Naive thymus-derived CD4-positive, alpha-beta T cell (primary cell): ENCODE data around the gene LDAH. TPM values are rescaled to one million over a fixed set of nuclear protein-coding genes. Genes with fewer than 3 reads are reported as not detected.
A peak's percentile ranks its signal among the peaks of the same experiment; 100 is the strongest.

Experiments
- ATAC-seq: fragments of 150-1000 bp; cut with Tn5 transposase; 2 replicates; pipeline ENCODE4 v1.10.0; 2021; ENCODE audit warnings: mild to moderate bottlenecking, moderate library complexity
- CTCF ChIA-PET: fragments of 350-600 bp; sonication (Branson Sonifier 250); formaldehyde crosslinking; loops from one replicate; lab custom pipeline; 2021; ENCODE audit warnings: antibody characterized with exemption; lab: Charles Lee
- POLR2A ChIA-PET: fragments of 350-600 bp; sonication (Branson Sonifier 250); formaldehyde crosslinking; loops from one replicate; lab custom pipeline; 2021; ENCODE audit warnings: antibody characterized with exemption, inconsistent platforms; lab: Charles Lee
- DNase-seq, 9 donors: peaks; one replicate each; pipeline versions ENCODE4 v3.0.0 to v3.0.0-alpha.2; 2020 to 2022; ENCODE audit warnings: mixed read lengths in 1 of 9
- H3K27ac ChIP-seq: one replicate; pipeline ENCODE4 v1.7.0; 2013; ENCODE audit warnings: mild to moderate bottlenecking, low read depth, low read length, moderate library complexity
- H3K27me3 ChIP-seq, 2 donors: one replicate each; pipeline ENCODE4 v1.7.0; 2013; ENCODE audit warnings: low read length in 2 of 2, mild to moderate bottlenecking in 2 of 2, moderate library complexity in 2 of 2; ENCODE audit not compliant: control insufficient read depth in 2 of 2, insufficient read depth in 2 of 2
- H3K36me3 ChIP-seq, 3 experiments: 1 replicate in 2 of 3; 2 replicates in 1 of 3; pipeline ENCODE4 v1.7.0; 2013; ENCODE audit warnings: low read length in 3 of 3, mild to moderate bottlenecking in 3 of 3, moderate library complexity in 1 of 3; ENCODE audit not compliant: insufficient read depth in 3 of 3, control insufficient read depth in 2 of 3
- H3K4me1 ChIP-seq, 2 donors: one replicate each; pipeline ENCODE4 v1.7.0; 2013; ENCODE audit warnings: low read length in 2 of 2, mild to moderate bottlenecking in 2 of 2, moderate library complexity in 1 of 2; ENCODE audit not compliant: control insufficient read depth in 2 of 2, insufficient read depth in 2 of 2
- H3K4me3 ChIP-seq: 2 replicates; pipeline ENCODE4 v1.7.0; 2013; ENCODE audit warnings: mild to moderate bottlenecking, low read length
- H3K9me3 ChIP-seq, 3 experiments: 1 replicate in 2 of 3; 2 replicates in 1 of 3; pipeline ENCODE4 v1.7.0; 2013; ENCODE audit warnings: low read length in 3 of 3; ENCODE audit not compliant: control insufficient read depth in 2 of 3
- H3K27ac Mint-ChIP-seq, 9 donors: one replicate each; pipeline ENCODE4 v1.8.0; 2020 to 2022; ENCODE audit warnings: mixed read lengths in 9 of 9, mild to moderate bottlenecking in 8 of 9, moderate library complexity in 5 of 9, inconsistent platforms in 2 of 9
- H3K27me3 Mint-ChIP-seq, 5 donors: one replicate each; pipeline ENCODE4 v1.8.0; 2021 to 2022; ENCODE audit warnings: mixed read lengths in 5 of 5, mild to moderate bottlenecking in 1 of 5
- H3K36me3 Mint-ChIP-seq, 5 donors: one replicate each; pipeline ENCODE4 v1.8.0; 2020 to 2022; ENCODE audit warnings: mixed read lengths in 5 of 5, mild to moderate bottlenecking in 3 of 5, inconsistent platforms in 1 of 5
- H3K4me1 Mint-ChIP-seq, 7 donors: one replicate each; pipeline ENCODE4 v1.8.0; 2020 to 2022; ENCODE audit warnings: mixed read lengths in 7 of 7, mild to moderate bottlenecking in 3 of 7, inconsistent platforms in 1 of 7
- H3K4me3 Mint-ChIP-seq, 10 donors: one replicate each; pipeline ENCODE4 v1.8.0; 2020 to 2022; ENCODE audit warnings: mild to moderate bottlenecking in 10 of 10, mixed read lengths in 10 of 10, moderate library complexity in 6 of 10, inconsistent platforms in 2 of 10
- H3K9me3 Mint-ChIP-seq, 11 donors: one replicate each; pipeline ENCODE4 v1.8.0; 2020 to 2022; ENCODE audit warnings: mixed read lengths in 11 of 11, mild to moderate bottlenecking in 4 of 11, inconsistent platforms in 1 of 11, moderate library complexity in 1 of 11
- intact Hi-C, 2 donors: fragments of 100-400 bp; cut with micrococcal nuclease; formaldehyde crosslinking; loops; one replicate each; pipeline ENCODE4 v1.15.1; 2023
- polyA plus RNA-seq, 2 donors: library from polyadenylated mRNA; unstranded; fragments of 300-500 nt; fragmentation: Illumina TruSeq; gene quantifications; one replicate each; pipeline ENCODE4 v1.2.3, GENCODE V29; 2021
- total RNA-seq, 6 experiments: library from RNA in 5 of 6; stranded (reverse) in 5 of 6; gene quantifications; 1 replicate in 5 of 6; 2 replicates in 1 of 6; pipeline ENCODE4 v1.2.3 and lab custom pipeline; 2021 to 2026

LDAH gene
- total and polyA plus RNA-seq, 7 experiments from 2014 or later = 8.6 to 29.8 (median 15.8) TPM

DNA sequence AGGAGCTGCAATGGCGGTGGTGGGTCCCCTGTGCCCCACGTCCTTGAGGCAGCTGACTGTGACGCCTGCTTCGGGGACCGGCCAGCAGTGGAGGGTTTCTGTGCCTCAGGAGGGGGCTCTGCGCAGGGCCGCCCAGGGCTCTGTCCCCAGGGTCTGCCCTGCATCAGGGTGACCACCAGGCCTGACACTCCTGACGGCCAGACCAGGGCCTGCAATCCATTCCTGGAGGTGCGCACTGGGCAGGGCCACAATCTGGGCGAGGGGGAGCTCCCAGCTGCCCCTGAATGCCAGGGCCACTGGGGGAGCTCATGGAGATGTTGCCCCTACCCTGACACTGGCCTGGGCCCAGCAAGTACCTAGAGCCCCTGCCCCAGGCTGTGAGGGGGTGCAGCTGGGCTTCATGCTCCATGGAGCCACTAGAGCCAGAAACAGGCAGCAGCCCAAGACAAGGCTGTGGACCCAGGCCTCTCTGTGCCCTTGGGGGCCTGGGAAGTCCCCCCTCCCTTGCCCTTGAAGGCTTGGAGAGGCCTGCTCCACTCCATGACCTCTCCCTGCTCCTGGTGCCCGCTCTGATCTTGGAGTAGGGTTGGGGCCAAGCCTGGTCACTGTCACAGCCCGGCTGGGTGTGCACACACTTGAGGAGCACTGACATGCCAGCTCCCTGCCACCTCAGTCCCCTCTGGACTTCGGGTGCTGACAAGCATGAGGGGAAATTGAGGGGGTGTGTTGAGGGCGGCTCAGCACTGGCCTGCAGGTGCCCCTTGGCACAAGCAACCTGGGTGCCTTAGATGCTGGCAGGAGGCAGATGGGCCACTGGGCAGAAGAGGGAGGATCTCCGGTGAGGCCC, 55.9 kb downstream of the LDAH start:
- Mint-ChIP-seq H3K36me3 (peaks cover 15 to 63% (median 41%) of the 10 kb centered on the region in 5 donors), H3K4me1 (peaks cover 0 to 18% (median 3%) of the 10 kb centered on the region in 7 donors), H3K4me3 (no peak overlapping the region), H3K9me3 (no peaks in the 10 kb centered on the region), H3K27me3 (no peaks in the 10 kb centered on the region), H3K27ac (no peak overlapping the region)
- H3K27ac ChIP-seq = no peak overlapping the region
- no peak for ATAC-seq
- H3K4me3 ChIP-seq = no peak overlapping the region
- no peaks in the 10 kb centered on the region for H3K4me1 ChIP-seq
- intact Hi-C loops = no loop called here
- ChIA-PET POLR2A (no interaction called here), CTCF (no interaction called here)
- peaks cover 0 to 14% (median 0%) of the 10 kb centered on the region in 3 experiments for H3K36me3 ChIP-seq
- H3K9me3 ChIP-seq = no peaks in the 10 kb centered on the region
- no peak for DNase-seq
- no peaks in the 10 kb centered on the region for H3K27me3 ChIP-seq

DNA sequence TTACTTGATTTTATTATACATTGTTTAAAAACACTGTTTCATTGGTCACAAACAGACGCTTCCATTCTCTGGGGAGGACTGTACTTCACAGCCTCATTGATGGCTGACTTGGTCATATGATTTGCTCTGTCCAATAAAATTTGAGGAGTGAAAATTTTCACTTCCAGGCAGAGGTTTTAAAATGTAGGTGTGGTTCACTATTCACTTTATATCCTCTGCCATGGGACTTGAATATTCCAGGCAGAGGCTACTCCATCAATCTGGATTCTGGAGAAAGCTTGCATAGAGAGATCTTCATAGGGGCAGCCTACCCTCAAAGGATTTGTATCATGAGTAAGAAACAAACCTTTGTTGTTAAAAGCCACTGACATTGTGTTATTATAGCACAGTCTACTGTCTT, 56.7 kb downstream of the LDAH start:
- no peak for ATAC-seq
- H3K27ac ChIP-seq = no peak overlapping the region
- ChIA-PET CTCF (no interaction called here), POLR2A (no interaction called here)
- peaks cover 0 to 18% (median 3%) of the 10 kb centered on the region in 7 donors for H3K4me1 Mint-ChIP-seq
- no peak overlapping the region for H3K4me3 ChIP-seq
- peaks cover 15 to 64% (median 47%) of the 10 kb centered on the region in 5 donors for H3K36me3 Mint-ChIP-seq
- no peaks in the 10 kb centered on the region for H3K27me3 ChIP-seq
- no peak overlapping the region for H3K27ac Mint-ChIP-seq
- no peaks in the 10 kb centered on the region for H3K27me3 Mint-ChIP-seq
- intact Hi-C loops = no loop called here
- H3K9me3 Mint-ChIP-seq = peaks cover 0 to 6% (median 0%) of the 10 kb centered on the region in 11 donors
- no peaks in the 10 kb centered on the region for H3K4me1 ChIP-seq
- no peaks in the 10 kb centered on the region for H3K9me3 ChIP-seq
- DNase-seq = no peak
- H3K4me3 Mint-ChIP-seq = no peak overlapping the region
- peaks cover 0 to 14% (median 0%) of the 10 kb centered on the region in 3 experiments for H3K36me3 ChIP-seq

DNA sequence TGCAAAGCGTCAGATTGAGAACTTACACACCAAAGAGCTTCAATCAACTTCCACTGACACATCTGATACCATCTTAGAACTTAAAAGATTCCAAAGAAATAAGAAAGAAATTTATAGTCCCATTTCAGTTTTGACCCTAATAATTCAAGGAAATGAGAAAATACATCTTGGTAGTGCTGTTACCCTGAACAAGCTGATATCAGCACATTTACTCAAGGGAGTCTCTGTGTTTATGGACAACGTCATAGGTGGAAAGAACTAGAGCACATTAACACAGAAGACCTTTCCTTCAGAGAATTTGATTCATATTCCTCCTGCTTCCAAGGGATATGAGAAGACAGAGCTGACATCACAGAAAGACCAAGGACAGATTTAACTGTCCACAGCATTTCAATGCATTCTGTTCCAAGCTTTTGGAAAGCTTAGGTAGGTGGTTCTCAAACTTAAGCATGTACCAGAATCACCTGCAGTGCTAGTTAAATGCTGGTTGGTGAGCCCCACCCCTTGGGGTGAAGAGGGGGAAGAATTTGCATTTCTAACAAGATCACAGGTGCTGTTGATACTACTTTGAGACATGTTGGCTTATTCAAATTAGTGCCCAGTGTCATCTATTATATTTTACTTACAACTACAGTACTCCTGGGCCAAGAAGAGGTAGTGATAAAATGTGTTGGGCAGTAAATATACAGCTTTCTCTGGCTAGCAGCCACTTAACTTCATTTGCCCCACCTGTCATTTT, 59.8 kb downstream of the LDAH start:
- no peak overlapping the region for H3K27ac ChIP-seq
- H3K36me3 ChIP-seq = peaks cover 0 to 4% (median 0%) of the 10 kb centered on the region in 3 experiments
- H3K9me3 Mint-ChIP-seq = peaks cover 0 to 13% (median 3%) of the 10 kb centered on the region in 11 donors
- H3K4me1 ChIP-seq = no peaks in the 10 kb centered on the region
- CTCF ChIA-PET = no interaction called here
- POLR2A ChIA-PET = no interaction called here
- H3K4me3 Mint-ChIP-seq = no peak overlapping the region
- DNase-seq = no peak
- peaks cover 0 to 16% (median 3%) of the 10 kb centered on the region in 7 donors for H3K4me1 Mint-ChIP-seq
- intact Hi-C loops = no loop called here
- H3K27me3 Mint-ChIP-seq = no peaks in the 10 kb centered on the region
- H3K4me3 ChIP-seq = no peak overlapping the region
- H3K27ac Mint-ChIP-seq = no peak overlapping the region
- peaks cover 4 to 70% (median 52%) of the 10 kb centered on the region in 5 donors for H3K36me3 Mint-ChIP-seq
- no peak for ATAC-seq
- H3K27me3 ChIP-seq = no peaks in the 10 kb centered on the region
- no peaks in the 10 kb centered on the region for H3K9me3 ChIP-seq

DNA sequence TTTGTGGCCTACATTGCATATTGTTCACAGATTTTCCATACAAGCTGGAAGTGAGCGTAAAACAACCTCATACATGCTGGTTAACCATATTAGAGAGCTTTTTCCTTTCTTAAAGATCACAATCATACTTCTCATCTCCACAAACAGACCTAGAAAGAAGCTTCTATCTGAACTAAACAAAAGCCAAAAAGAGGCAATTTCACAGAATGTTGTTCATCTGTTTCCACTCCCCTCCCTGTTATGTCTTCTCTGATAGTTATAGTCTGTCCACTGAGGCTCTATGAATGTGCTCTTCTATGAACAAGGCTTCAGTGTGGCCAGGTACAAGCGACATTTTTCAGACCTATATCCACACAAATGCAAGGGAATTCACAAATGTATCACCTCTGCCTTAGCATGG, 63.4 kb downstream of the LDAH start:
- intact Hi-C loops = no loop called here
- Mint-ChIP-seq H3K27me3 (no peaks in the 10 kb centered on the region), H3K27ac (no peak overlapping the region), H3K36me3 (peaks cover 7 to 71% (median 60%) of the 10 kb centered on the region in 5 donors), H3K4me1 (peaks cover 0 to 12% (median 0%) of the 10 kb centered on the region in 7 donors), H3K9me3 (peaks cover 0 to 13% (median 3%) of the 10 kb centered on the region in 11 donors), H3K4me3 (no peak overlapping the region)
- no peaks in the 10 kb centered on the region for H3K27me3 ChIP-seq
- H3K4me3 ChIP-seq = no peak overlapping the region
- H3K9me3 ChIP-seq = no peaks in the 10 kb centered on the region
- ChIA-PET CTCF (no interaction called here), POLR2A (no interaction called here)
- peaks cover 0 to 4% (median 3%) of the 10 kb centered on the region in 3 experiments for H3K36me3 ChIP-seq
- no peak for ATAC-seq
- H3K4me1 ChIP-seq = no peaks in the 10 kb centered on the region
- H3K27ac ChIP-seq = no peak overlapping the region
- DNase-seq = no peak

DNA sequence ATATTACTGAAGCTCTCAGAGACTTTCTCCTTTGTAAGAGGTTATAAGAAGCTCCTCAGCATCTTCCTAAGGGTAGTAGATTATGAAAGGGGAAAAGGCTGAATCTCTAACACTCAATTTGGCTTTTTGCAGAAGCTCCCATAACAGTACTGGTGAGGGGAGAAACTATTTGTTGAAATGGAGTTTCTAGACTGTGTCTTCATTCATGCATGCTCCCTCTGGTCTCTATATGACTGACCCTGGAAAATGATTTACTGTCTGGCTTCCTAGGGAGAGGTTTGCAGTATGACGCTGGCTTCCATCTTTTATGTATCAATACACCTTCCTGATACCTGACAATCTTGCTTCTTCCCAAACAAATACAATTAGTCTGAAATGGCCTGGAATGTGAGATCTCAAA, 63.9 kb downstream of the LDAH start:
- Histone ChIP-seq H3K36me3 (peaks cover 0 to 4% (median 3%) of the 10 kb centered on the region in 3 experiments), H3K4me3 (no peak overlapping the region), H3K27me3 (no peaks in the 10 kb centered on the region), H3K9me3 (no peaks in the 10 kb centered on the region), H3K4me1 (no peaks in the 10 kb centered on the region), H3K27ac (no peak overlapping the region)
- H3K27me3 Mint-ChIP-seq = no peaks in the 10 kb centered on the region
- no peak for DNase-seq
- POLR2A ChIA-PET = no interaction called here
- CTCF ChIA-PET = no interaction called here
- intact Hi-C loops = no loop called here
- no peak for ATAC-seq
- peak overlapping the region in 1 of 9 donors; percentile 17 for H3K27ac Mint-ChIP-seq
- peaks cover 0 to 14% (median 3%) of the 10 kb centered on the region in 11 donors for H3K9me3 Mint-ChIP-seq
- peaks cover 0 to 12% (median 0%) of the 10 kb centered on the region in 7 donors for H3K4me1 Mint-ChIP-seq
- peaks cover 7 to 71% (median 58%) of the 10 kb centered on the region in 5 donors for H3K36me3 Mint-ChIP-seq
- H3K4me3 Mint-ChIP-seq = no peak overlapping the region

DNA sequence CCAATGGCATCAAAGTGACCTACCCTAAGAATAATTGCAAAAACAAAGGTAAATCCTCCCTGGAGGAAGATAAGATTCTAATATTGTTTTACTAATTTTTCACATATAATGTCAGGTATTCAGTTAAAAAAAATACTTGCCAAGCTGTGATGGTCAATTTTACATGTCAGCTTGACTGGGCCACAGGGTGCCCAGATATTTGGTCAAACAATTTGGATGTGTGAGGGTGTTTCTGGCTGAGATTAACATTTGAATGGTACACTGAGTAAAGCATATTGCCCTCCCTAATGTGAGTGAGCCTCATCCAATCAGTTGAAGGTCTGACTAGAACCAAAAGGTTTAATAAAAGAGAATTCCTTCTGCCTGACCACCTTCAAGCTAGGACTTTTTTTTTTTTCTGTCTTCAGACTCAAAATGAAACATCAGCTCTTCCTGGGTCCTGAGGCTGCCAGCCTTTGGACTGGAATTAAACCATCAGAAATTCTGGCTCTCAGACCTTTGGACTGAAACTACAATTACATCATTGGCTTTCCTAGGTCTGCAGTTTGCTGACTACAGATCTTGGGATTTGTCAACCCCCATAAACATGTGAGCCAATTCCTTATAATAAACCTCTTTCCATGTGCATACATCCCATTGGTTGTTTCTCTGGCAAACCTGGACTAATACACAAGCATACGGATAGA, 65.4 kb downstream of the LDAH start:
- no peak for ATAC-seq
- intact Hi-C loops = no loop called here
- Histone ChIP-seq H3K4me1 (no peaks in the 10 kb centered on the region), H3K27me3 (no peaks in the 10 kb centered on the region), H3K27ac (no peak overlapping the region), H3K36me3 (peaks cover 0 to 8% (median 3%) of the 10 kb centered on the region in 3 experiments), H3K9me3 (no peaks in the 10 kb centered on the region), H3K4me3 (no peak overlapping the region)
- DNase-seq = no peak
- ChIA-PET POLR2A (interaction anchor here (1.0 kb wide), 1 partner anchor 65 kb away, joined by 3 read pairs; the partner anchor contains the start of gene LDAH), CTCF (no interaction called here)
- H3K27me3 Mint-ChIP-seq = no peaks in the 10 kb centered on the region
- peaks cover 0 to 12% (median 0%) of the 10 kb centered on the region in 7 donors for H3K4me1 Mint-ChIP-seq
- H3K4me3 Mint-ChIP-seq = no peak overlapping the region
- no peak overlapping the region for H3K27ac Mint-ChIP-seq
- H3K9me3 Mint-ChIP-seq = peaks cover 0 to 29% (median 3%) of the 10 kb centered on the region in 11 donors
- H3K36me3 Mint-ChIP-seq = peaks cover 9 to 78% (median 66%) of the 10 kb centered on the region in 5 donors
